ENCODE measurements around the gene RERG. TPM values are rescaled to one million over a fixed set of nuclear protein-coding genes. Genes with fewer than 3 reads are reported as not detected.

The RERG gene
- polyA plus RNA-seq, 2 of the 4 experiments (the other 2 are of a cell fraction): 0.48 to 0.79 TPM

GRCh38 chr12:15218794-15219193, 2.4 kb downstream of the RERG start:
- no peak for TF ChIP-seq HES2 (IDR thresholded peaks at IDR 0.05)
- TF ChIP-seq SMC3 (IDR thresholded peaks at IDR 0.05): no peak
- TF ChIP-seq, protein P1, sequence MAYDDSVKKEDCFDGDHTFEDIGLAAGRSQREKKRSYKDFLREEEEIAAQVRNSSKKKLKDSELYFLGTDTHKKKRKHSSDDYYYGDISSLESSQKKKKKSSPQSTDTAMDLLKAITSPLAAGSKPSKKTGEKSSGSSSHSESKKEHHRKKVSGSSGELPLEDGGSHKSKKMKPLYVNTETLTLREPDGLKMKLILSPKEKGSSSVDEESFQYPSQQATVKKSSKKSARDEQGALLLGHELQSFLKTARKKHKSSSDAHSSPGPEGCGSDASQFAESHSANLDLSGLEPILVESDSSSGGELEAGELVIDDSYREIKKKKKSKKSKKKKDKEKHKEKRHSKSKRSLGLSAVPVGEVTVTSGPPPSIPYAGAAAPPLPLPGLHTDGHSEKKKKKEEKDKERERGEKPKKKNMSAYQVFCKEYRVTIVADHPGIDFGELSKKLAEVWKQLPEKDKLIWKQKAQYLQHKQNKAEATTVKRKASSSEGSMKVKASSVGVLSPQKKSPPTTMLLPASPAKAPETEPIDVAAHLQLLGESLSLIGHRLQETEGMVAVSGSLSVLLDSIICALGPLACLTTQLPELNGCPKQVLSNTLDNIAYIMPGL (CRISPR knock-in tag; IDR thresholded peaks at IDR 0.05; ENCODE audit: borderline replicate concordance): no peak
- no peak for TF ChIP-seq HOXB13 (CRISPR knock-in tag; IDR thresholded peaks at IDR 0.05; ENCODE audit: low read depth)
- TF ChIP-seq BCL3 (IDR thresholded peaks at IDR 0.05): no peak
- TF ChIP-seq, protein P2, sequence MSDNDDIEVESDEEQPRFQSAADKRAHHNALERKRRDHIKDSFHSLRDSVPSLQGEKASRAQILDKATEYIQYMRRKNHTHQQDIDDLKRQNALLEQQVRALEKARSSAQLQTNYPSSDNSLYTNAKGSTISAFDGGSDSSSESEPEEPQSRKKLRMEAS (IDR thresholded peaks at IDR 0.05): no peak
- TF ChIP-seq, protein P3, sequence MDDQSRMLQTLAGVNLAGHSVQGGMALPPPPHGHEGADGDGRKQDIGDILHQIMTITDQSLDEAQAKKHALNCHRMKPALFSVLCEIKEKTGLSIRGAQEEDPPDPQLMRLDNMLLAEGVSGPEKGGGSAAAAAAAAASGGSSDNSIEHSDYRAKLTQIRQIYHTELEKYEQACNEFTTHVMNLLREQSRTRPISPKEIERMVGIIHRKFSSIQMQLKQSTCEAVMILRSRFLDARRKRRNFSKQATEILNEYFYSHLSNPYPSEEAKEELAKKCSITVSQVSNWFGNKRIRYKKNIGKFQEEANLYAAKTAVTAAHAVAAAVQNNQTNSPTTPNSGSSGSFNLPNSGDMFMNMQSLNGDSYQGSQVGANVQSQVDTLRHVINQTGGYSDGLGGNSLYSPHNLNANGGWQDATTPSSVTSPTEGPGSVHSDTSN (IDR thresholded peaks at IDR 0.05): no peak
- no peak for TF ChIP-seq MAZ (IDR thresholded peaks at IDR 0.05; ENCODE audit: borderline replicate concordance, low read depth, low read length)
- no peak for TF ChIP-seq RFX5 (IDR thresholded peaks at IDR 0.05)
- DNase-seq (ENCODE audit: low read depth in 1 of 2, low spot score in 1 of 2) (no peak), ATAC-seq (no peak), FAIRE-seq (no peak)
- Histone ChIP-seq H3K4me3 (no peak overlapping the region), H3K4me2 (no peak overlapping the region), H3K4me1 (0 out of 3 replicates have a peak, but pooled peaks cover 6% of the 10 kb centered on the region), H3K27ac (no peak overlapping the region), H3K9me3 (no peaks in the 10 kb centered on the region)
- CTCF ChIA-PET: interaction anchor here (0.6 to 7.0 kb wide), 5 partner anchors 12 to 713 kb away, joined by 3 to 141 read pairs (median 18); no protein-coding TSS in a partner anchor
- WGBS (ENCODE audit: missing lambda C conversion rate): 69% methylated on average over 6 of the region's 6 CpGs
- POLR2A ChIA-PET: no interaction called here

- Histone ChIP-seq H3K27ac (no peak overlapping the region), H3K4me1 (0 out of 3 replicates have a peak, but pooled peaks cover 6% of the 10 kb centered on the region), H3K4me2 (no peak overlapping the region), H3K9me3 (no peaks in the 10 kb centered on the region), H3K4me3 (no peak overlapping the region)
- FAIRE-seq (no peak), DNase-seq (ENCODE audit: low read depth in 1 of 2, low spot score in 1 of 2) (peak in 1 of 2 experiments; percentile 14), ATAC-seq (no peak)
- TF ChIP-seq CBX8 (IDR thresholded peaks at IDR 0.05) (no peak), JUN (IDR thresholded peaks at IDR 0.05) (no peak), RAD21 (conservative IDR thresholded peaks at IDR 0.05 in 1 of 2, IDR thresholded peaks at IDR 0.05 in 1 of 2) (no peak), HOXB5 (CRISPR knock-in tag; IDR thresholded peaks at IDR 0.05) (no peak), KDM5A (IDR thresholded peaks at IDR 0.05) (no peak), POLR2A (IDR thresholded peaks at IDR 0.05; ENCODE audit: low read length) (no peak), RNF2 (IDR thresholded peaks at IDR 0.05; ENCODE audit: borderline replicate concordance, low read depth) (no peak), ZC3H11A (IDR thresholded peaks at IDR 0.05) (no peak), EHF (CRISPR knock-in tag; IDR thresholded peaks at IDR 0.05) (no peak)
- TF ChIP-seq, protein P1 (CRISPR knock-in tag; IDR thresholded peaks at IDR 0.05; ENCODE audit: borderline replicate concordance): no peak
- POLR2A ChIA-PET: no interaction called here
- CTCF ChIA-PET: interaction anchor here (0.6 to 0.9 kb wide), 4 partner anchors 19 to 437 kb away, joined by 3 to 4 read pairs (median 3); no protein-coding TSS in a partner anchor
- 18% methylated on average over 5 of the region's 5 CpGs for whole genome bisulfite sequencing (ENCODE audit: missing lambda C conversion rate)
Measured at GRCh38 chr12:15216036-15216889, 5.0 kb downstream of the RERG start.

All from A549 (cell line).